Fibroblast of the aortic adventitia (primary cell): Measurements from ENCODE around the gene CALML5. TPM values are rescaled to one million over a fixed set of nuclear protein-coding genes. Genes with fewer than 3 reads are reported as not detected.

ENCODE experiments used
- DNase-seq: peaks from one replicate; pipeline ENCODE4 v3.0.0-alpha.2; 2010; ENCODE audit warnings: low read depth
- H3K4me3 ChIP-seq: 2 replicates; pipeline ENCODE4 v1.5.1; 2011; ENCODE audit warnings: low read depth, mild to moderate bottlenecking, control low read depth, low read length, moderate library complexity
- total RNA-seq: library from RNA; depleted of rRNA; stranded (reverse); fragments of >200 nt; gene quantifications from 2 replicates; pipeline ENCODE4 v1.2.3, GENCODE V29; 2012; ENCODE audit warnings: low replicate concordance
- TF ChIP-seq, protein P1 (sequence below): IDR thresholded peaks from 2 replicates; pipeline ENCODE4 v1.5.1; 2011; ENCODE audit warnings: mild to moderate bottlenecking, low read length, control low read depth, inconsistent platforms; ENCODE audit not compliant: insufficient read depth

CALML5 gene
- total RNA-seq, 1 donor: not detected

DNA sequence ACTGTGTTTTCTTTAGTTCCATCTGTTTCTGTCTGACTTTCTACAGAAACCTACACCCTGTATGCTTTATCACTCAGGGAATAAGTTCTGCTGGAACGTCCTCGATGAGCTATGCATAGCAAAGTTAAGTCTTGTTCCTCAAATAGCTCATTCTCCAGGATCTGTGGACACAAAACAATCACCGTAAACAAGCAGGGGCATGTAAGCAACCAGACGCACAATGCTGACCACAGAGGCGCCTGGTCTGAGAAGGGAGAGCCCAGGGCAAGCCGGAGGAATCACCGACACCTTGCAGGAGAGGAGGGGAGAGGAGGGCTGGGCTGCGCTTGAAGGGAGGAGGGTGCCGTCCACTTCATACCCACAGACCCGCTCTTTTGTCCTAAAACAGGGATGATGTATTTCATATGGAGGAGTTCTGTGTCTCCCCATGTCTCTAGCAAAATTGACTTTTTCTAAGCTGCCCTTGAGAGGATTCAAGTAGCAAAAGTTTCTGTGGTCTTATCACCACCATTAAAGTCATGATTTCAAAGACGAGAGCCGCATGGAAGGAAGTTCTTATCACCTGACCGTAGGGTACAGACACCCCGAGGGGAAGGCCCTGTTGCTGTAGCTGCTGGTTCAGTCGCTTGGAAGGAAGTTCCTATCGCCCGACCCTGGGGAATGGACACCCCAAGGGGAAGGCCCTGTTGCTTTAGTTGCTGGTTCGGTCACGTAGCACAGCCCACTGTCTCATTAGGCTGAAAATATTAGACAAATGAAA lies 39.7 kb upstream of the CALML5 start:
- DNase-seq: no peak
- TF ChIP-seq, protein P1, sequence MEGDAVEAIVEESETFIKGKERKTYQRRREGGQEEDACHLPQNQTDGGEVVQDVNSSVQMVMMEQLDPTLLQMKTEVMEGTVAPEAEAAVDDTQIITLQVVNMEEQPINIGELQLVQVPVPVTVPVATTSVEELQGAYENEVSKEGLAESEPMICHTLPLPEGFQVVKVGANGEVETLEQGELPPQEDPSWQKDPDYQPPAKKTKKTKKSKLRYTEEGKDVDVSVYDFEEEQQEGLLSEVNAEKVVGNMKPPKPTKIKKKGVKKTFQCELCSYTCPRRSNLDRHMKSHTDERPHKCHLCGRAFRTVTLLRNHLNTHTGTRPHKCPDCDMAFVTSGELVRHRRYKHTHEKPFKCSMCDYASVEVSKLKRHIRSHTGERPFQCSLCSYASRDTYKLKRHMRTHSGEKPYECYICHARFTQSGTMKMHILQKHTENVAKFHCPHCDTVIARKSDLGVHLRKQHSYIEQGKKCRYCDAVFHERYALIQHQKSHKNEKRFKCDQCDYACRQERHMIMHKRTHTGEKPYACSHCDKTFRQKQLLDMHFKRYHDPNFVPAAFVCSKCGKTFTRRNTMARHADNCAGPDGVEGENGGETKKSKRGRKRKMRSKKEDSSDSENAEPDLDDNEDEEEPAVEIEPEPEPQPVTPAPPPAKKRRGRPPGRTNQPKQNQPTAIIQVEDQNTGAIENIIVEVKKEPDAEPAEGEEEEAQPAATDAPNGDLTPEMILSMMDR: no peak
- H3K4me3 ChIP-seq: no peak overlapping the region

GRCh38 chr10:5538446-5538845 lies 39.1 kb upstream of the CALML5 start:
- TF ChIP-seq, protein P1: no peak
- no peak overlapping the region for H3K4me3 ChIP-seq
- peak; percentile 70 for DNase-seq

DNA sequence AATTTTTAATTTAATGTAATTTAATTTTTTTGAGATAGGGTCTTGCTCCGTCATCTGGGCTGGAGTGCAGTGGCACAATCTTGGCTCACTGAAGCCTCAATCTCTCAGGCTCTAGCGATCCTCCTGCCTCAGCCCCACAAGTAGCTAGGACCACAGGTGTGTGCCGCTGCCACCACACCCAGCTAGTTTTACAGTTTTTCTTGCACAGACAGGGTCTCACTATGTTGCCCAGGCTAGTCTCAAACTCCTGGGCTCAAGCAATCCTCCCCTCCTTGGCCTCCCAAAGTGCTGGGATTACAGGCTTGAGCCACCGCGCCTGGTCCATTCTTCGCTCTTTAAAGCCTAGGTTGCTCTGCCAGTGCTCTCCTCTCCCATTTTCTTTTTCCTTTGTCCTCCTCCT lies 38.3 kb upstream of the CALML5 start:
- no peak for DNase-seq
- H3K4me3 ChIP-seq: no peak overlapping the region
- TF ChIP-seq, protein P1: no peak

GRCh38 chr10:5536486-5537081 lies 37.2 kb upstream of the CALML5 start:
- no peak for DNase-seq
- H3K4me3 ChIP-seq: no peak overlapping the region
- TF ChIP-seq, protein P1: no peak

- TF ChIP-seq, protein P1: no peak
- peak; percentile 88 for DNase-seq
- no peak overlapping the region for H3K4me3 ChIP-seq
Measured at GRCh38 chr10:5534880-5535856, 35.8 kb upstream of the CALML5 start.

GRCh38 chr10:5534051-5534821 lies 34.9 kb upstream of the CALML5 start:
- peak; percentile 40 for DNase-seq
- TF ChIP-seq, protein P1: no peak
- H3K4me3 ChIP-seq: no peak overlapping the region
